NB4 (cell line): ENCODE measurements around the gene GNPTAB.

Experiments
- TF ChIP-seq, protein P1 (sequence below): IDR thresholded peaks from one replicate; pipeline ENCODE4 v1.5.1; 2012; ENCODE audit warnings: low read depth, low read length
- TF ChIP-seq, protein P2 (sequence below): IDR thresholded peaks from 2 replicates; pipeline ENCODE4 v1.6.1; 2011; ENCODE audit warnings: low read depth, low read length

DNA sequence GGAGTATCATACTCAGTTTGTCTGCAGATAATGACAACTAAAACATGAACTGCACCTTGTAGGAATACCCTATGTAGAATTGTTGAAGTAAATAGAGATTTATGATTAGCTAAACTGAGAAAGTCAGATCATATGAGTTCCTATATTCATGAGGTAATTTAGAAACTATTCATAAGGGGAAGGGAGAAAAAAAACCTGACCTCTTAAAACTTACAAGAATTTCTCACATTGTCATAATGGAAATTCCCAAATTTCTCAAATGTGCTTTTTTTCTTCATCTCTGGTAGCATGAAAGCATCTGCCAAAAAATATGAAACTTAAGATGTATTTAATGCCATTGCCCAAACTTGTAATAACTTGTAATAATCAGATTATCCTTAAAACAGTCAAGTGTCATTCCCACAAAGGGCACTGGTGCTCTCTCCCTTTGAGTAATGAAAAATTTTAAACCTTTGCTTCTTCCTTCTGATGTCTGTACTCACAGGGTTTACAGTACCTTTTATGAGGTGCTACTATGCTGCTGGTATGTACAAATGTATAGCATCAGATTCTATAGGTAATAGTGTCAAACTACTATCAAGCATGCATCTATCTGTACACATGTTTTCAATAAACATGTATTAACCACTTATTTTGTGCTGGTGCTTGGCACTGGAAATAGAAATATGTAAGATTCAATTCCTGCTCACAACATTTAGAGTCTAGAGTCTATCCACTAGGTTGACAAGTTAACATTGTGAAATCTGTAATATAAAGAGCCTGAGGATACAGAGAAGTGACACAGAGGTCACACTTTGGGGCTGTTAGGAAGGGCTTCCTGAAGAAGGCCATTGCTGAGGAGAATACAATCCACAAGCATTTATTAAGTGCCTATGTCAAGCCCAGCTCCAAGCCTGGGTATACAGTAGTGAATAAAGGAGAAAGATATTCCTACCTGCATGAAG is 29.2 kb upstream of the GNPTAB start:
- TF ChIP-seq, protein P1, sequence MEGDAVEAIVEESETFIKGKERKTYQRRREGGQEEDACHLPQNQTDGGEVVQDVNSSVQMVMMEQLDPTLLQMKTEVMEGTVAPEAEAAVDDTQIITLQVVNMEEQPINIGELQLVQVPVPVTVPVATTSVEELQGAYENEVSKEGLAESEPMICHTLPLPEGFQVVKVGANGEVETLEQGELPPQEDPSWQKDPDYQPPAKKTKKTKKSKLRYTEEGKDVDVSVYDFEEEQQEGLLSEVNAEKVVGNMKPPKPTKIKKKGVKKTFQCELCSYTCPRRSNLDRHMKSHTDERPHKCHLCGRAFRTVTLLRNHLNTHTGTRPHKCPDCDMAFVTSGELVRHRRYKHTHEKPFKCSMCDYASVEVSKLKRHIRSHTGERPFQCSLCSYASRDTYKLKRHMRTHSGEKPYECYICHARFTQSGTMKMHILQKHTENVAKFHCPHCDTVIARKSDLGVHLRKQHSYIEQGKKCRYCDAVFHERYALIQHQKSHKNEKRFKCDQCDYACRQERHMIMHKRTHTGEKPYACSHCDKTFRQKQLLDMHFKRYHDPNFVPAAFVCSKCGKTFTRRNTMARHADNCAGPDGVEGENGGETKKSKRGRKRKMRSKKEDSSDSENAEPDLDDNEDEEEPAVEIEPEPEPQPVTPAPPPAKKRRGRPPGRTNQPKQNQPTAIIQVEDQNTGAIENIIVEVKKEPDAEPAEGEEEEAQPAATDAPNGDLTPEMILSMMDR = no peak
- TF ChIP-seq, protein P2, sequence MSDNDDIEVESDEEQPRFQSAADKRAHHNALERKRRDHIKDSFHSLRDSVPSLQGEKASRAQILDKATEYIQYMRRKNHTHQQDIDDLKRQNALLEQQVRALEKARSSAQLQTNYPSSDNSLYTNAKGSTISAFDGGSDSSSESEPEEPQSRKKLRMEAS = no peak
